Measurements from ENCODE around the gene GULP1.

The GULP1 gene

GRCh38 chr2:188622601-188623260 lies 331.1 kb downstream of the GULP1 start:
- Mint-ChIP-seq H3K36me3 (ENCODE audit: insufficient read depth) (no peaks in the 10 kb centered on the region), H3K4me3 (no peak overlapping the region), H3K27me3 (no peaks in the 10 kb centered on the region), H3K9me3 (peaks cover 8 to 10% of the 10 kb centered on the region in 2 donors), H3K27ac (no peak overlapping the region), H3K4me1 (ENCODE audit: low read depth in 2 of 2) (no peaks in the 10 kb centered on the region)
- ATAC-seq (replicated peaks), result no peak
- DNase-seq, result no peak

GRCh38 chr2:188623995-188624643 lies 332.4 kb downstream of the GULP1 start:
- Mint-ChIP-seq H3K27ac (no peak overlapping the region), H3K4me3 (no peak overlapping the region), H3K9me3 (peaks cover 2 to 7% of the 10 kb centered on the region in 2 donors), H3K27me3 (no peaks in the 10 kb centered on the region), H3K36me3 (ENCODE audit: insufficient read depth) (no peaks in the 10 kb centered on the region), H3K4me1 (ENCODE audit: low read depth in 2 of 2) (no peaks in the 10 kb centered on the region)
- ATAC-seq (replicated peaks) (no peak), DNase-seq (no peak)

GRCh38 chr2:188627471-188627870 lies 335.8 kb downstream of the GULP1 start:
- Mint-ChIP-seq H3K4me1 (ENCODE audit: low read depth in 2 of 2) (no peaks in the 10 kb centered on the region), H3K4me3 (no peak overlapping the region), H3K27me3 (no peaks in the 10 kb centered on the region), H3K27ac (no peak overlapping the region), H3K36me3 (ENCODE audit: insufficient read depth) (no peaks in the 10 kb centered on the region), H3K9me3 (no peaks in the 10 kb centered on the region)
- DNase-seq, result no peak
- no peak for ATAC-seq (replicated peaks)

- H3K9me3 Mint-ChIP-seq, result no peaks in the 10 kb centered on the region
- no peaks in the 10 kb centered on the region for H3K4me1 Mint-ChIP-seq (ENCODE audit: low read depth in 2 of 2)
- H3K27ac Mint-ChIP-seq, result no peak overlapping the region
- no peaks in the 10 kb centered on the region for H3K27me3 Mint-ChIP-seq
- DNase-seq, result no peak
- ATAC-seq (replicated peaks), result no peak
- H3K4me3 Mint-ChIP-seq, result no peak overlapping the region
- H3K36me3 Mint-ChIP-seq (ENCODE audit: insufficient read depth), result no peaks in the 10 kb centered on the region
Measured at GRCh38 chr2:188628989-188629752, 337.5 kb downstream of the GULP1 start.

GRCh38 chr2:188629753-188630527 lies 338.3 kb downstream of the GULP1 start:
- DNase-seq (no peak), ATAC-seq (replicated peaks) (no peak)
- no peaks in the 10 kb centered on the region for H3K27me3 Mint-ChIP-seq
- no peaks in the 10 kb centered on the region for H3K36me3 Mint-ChIP-seq (ENCODE audit: insufficient read depth)
- H3K4me3 Mint-ChIP-seq, result no peak overlapping the region
- H3K9me3 Mint-ChIP-seq, result no peaks in the 10 kb centered on the region
- no peak overlapping the region for H3K27ac Mint-ChIP-seq
- no peaks in the 10 kb centered on the region for H3K4me1 Mint-ChIP-seq (ENCODE audit: low read depth in 2 of 2)

- ATAC-seq (replicated peaks) (no peak), DNase-seq (no peak)
- Mint-ChIP-seq H3K4me1 (ENCODE audit: low read depth in 2 of 2) (no peaks in the 10 kb centered on the region), H3K4me3 (no peak overlapping the region), H3K27me3 (no peaks in the 10 kb centered on the region), H3K9me3 (no peaks in the 10 kb centered on the region), H3K36me3 (ENCODE audit: insufficient read depth) (no peaks in the 10 kb centered on the region), H3K27ac (no peak overlapping the region)
Measured at GRCh38 chr2:188631037-188631809, 339.5 kb downstream of the GULP1 start.

- Mint-ChIP-seq H3K36me3 (ENCODE audit: insufficient read depth) (no peaks in the 10 kb centered on the region), H3K4me3 (no peak overlapping the region), H3K4me1 (ENCODE audit: low read depth in 2 of 2) (no peaks in the 10 kb centered on the region), H3K9me3 (no peaks in the 10 kb centered on the region), H3K27ac (no peak overlapping the region), H3K27me3 (no peaks in the 10 kb centered on the region)
- ATAC-seq (replicated peaks) (no peak), DNase-seq (no peak)
Measured at GRCh38 chr2:188634656-188635055, 343.0 kb downstream of the GULP1 start.
